GM19463 (cell line): ENCODE measurements around the gene SLC22A31.
"Not testable (repeated sequence)": the region's sequence is repeated elsewhere in the genome, so short reads cannot be mapped to it uniquely, and the experiment has no call there.

Experiments
- ATAC-seq: cut with Tn5 transposase; IDR thresholded peaks from one replicate; pipeline ENCODE4 v1.9.1; 2021; ENCODE audit warnings: mild to moderate bottlenecking, moderate library complexity; ENCODE audit not compliant: unreplicated experiment

SLC22A31 gene

DNA sequence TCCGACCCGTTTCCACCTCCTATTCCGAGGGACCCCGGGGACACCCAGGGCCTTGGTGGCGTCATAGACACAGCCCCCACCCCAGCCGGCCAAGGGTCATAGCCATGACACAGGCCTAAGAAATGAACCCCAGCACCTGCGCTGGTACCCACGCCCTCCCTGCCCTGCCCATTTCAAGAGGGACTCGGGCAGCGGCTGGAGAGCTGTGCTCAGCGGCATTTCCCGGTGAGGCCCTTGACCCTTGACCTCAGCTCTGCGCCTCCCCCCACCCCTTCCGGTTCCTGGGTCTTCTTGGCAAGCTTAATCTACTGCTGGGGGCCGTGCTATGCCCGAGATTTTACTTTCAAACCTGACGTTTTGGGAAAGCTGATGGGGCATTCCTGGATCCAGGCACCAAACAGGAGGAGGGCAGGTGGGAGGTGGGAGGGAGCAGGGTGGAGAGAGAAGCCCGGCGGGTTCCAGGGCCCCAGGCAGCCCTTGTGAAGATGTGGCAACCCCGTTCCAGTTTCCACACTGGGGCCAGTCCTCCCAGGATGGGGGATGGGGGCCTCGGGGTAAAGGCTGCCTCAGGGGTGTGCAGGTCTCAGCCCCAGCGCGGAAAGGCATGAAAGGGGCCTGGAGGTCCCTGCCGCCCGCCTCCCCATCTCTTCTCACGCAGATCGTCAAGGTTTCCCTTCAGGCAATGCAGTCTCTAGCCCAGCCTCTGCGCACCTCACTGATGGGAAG is at the start of gene SLC22A31:
SLC22A31 (minus strand) TSS at position 414 of the 726 bp plus-strand sequence; CDS start at position 378, 36 bp downstream.
- no peak for ATAC-seq

DNA sequence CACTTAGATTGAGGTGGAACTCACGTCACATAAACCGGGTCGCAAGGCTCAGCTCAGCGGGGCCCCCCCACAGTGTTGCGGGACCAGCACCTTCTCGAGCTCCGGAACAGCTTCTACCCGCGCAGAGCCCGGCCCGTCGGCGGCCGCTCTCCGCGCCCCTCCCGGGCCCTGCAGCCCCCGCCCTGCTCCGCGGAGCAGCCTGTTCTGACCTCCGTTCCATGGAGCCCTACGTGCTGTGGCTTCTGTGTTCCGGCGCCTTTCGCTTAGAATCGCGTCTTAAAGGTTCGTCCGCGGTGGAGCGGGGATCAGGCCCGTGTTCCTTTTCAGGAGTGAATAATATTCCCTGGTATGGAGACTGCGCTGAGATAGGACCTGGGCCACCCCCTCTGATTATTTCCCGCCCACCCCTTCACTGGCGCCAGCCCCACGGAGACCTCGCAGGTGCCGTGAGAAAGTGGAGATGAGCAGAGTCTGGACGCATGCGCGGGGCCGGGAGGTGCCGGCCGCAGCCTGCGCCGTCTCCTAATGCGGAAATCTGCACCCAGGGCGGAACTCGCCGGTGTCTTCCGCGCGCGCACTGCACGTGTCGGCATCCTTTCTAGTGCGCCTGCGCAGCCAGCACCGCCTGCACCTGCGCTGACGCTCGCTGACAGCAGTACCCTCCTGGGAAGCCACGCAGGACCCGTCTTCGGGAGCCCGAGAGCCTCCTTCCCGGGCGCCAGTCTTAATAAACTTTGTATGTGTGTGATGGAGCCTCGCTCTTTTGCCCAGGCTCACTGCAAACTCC is 48.1 kb upstream of the SLC22A31 start:
- ATAC-seq, result no peak

DNA sequence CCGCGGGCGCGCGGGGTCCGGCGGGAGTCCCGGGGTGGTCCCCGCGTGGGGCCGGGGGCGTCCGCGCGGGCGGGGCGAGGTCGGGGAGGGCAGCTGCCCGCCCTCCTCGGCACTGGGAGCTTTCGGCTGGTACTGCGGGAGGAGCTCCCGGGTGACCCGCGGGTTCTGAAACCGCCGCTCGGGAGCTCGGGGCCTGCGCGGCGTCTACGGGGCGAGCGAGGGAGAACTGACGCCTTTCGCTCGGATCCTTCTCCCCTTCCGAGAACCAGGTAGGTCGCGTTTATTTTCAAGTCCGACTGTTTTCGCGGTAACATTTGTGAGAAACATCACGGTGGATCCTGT is 47.4 kb upstream of the SLC22A31 start:
- ATAC-seq, result not testable (repeated sequence)

DNA sequence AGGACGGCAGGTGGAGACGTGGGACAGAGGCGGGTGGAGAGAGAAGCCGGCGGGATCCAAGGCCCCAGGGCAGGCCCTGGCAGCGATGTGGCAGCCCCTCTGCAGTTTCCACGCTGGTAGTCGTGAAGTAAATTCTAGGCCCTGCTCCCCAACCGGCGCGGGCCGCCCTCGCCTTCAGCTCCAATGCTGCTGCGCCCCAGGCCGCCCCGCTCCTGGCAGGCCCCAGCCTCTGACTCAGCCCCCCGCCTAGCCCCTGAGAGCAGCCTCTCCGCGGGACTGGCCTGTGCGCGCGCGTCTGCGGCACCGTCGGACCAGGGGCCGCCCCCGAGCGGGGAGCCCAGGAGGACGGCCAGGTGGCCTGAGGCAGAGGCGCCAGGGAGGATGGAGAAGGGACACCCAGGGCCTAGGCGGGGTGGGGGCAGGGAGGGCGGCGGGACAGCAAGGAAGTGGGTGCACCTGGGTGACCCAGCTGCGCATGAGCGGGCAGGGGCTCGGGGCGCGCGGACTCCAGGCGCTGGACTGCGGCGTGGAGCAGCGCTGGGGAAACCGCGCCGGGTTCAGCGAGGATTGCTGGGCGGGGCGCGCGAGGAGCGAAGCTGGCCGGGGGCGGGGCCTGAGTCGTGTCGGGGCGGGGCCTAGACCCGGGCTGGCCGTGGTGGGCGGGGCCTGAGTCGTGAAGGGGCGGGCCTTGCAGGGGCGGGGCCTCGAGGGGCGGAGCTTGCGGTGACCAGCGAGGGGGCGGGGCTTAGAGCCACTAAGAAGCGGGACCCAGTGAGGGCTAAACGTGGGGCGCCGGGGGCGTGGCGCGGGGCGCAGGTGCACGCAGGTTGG is 46.8 kb upstream of the SLC22A31 start:
- peak; percentile 73 for ATAC-seq

DNA sequence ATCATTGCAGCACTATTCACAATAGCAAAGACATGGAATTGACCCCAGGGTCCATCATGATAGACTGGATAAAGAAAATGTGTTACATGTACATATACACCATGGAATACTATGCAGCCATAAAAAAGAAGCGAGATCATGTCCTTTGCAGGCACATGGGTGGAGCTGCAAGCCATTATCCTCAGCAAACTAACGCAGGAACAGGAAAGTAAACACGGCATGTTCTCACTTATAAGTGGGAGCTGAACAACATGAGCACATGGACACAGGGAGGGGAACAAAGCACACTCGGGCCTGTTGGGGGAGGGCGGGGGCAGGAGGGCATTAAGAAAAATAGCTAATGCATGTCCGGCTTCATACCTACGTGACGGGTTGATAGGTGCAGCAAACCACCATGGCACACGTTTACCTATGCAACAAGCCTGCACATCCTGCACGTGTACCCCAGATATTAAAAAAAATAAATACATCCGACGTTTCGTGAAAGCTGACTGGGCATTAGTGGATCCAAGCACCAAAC is 46.1 kb upstream of the SLC22A31 start:
- ATAC-seq, result no peak

DNA sequence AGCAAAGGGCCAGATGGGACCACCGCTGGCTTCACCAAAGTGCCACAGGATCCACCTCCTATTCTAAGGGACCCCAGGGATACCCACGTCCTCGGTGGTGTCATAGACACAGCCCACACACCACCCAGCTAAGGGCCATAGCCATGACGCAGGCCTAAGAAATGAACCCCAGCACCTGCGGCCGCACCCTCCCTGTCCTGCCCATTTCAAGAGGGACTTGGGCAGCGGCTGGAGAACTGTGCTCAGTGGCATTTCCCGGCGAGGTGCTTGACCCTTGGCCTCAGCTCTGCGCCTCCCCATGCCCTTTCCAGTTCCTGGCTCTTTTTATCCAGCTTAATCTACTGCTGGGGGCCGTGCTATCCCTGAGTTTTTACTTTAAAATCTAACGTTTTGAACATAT is 44.4 kb upstream of the SLC22A31 start:
- ATAC-seq, result no peak

DNA sequence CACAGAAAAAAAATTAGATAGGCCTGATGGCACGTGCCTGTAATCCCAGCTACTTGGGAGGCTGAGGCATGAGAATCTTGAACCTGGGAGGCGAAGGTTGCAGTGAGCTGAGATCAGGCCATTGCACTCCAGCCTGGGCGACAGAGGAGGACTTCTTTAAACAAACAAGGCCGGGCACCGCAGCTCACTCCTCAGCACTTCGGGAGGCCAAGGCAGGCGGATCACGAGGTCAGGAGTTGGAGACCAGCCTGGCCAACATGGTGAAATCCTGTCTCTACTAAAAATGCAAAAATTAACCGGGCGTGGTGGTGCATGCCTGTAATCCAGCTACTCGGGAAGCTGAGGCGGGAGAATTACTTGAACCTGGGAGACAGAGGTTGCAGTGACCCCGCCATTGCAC is 43.9 kb upstream of the SLC22A31 start:
- ATAC-seq, result not testable (repeated sequence)

DNA sequence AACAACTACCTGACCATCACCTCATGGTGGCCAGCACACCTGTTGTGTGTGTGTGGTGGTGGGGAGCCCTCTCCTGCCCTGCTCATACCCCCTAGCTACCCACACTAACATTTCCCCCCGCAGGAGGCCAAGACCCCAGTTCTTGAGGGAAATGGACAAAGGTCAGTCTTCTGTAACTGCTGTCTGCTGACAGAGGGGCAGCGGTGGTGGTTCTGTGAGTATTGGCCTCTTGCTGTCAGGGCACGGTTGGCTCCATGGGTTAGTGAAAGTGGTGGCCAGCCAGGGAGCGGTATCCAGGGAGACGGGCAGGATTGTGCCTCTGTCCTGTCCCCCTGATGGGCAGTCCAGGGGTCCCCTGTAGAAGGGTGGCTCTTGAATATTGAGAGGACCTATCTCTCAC is 43.3 kb upstream of the SLC22A31 start:
- no peak for ATAC-seq

DNA sequence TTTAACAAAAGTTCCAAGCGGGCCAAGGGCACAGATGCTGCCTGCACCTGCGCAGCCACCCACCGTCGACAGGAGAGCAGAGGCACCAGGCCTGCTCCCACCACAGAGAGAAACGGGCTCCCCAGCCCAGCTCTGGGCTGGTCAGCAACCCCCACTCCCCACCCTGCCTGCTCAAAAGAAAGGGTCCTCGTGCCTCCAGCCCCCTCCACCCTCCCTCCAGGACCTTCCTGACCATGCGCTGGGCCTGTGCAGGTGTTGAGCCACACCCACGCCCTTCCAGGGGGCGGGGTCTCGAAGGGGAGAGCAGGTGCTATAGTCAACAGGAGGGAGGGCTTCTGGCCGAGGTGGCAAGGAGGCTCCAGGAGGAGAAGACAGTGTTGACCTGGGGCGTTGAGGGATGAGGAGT is 42.5 kb upstream of the SLC22A31 start:
- no peak for ATAC-seq

DNA sequence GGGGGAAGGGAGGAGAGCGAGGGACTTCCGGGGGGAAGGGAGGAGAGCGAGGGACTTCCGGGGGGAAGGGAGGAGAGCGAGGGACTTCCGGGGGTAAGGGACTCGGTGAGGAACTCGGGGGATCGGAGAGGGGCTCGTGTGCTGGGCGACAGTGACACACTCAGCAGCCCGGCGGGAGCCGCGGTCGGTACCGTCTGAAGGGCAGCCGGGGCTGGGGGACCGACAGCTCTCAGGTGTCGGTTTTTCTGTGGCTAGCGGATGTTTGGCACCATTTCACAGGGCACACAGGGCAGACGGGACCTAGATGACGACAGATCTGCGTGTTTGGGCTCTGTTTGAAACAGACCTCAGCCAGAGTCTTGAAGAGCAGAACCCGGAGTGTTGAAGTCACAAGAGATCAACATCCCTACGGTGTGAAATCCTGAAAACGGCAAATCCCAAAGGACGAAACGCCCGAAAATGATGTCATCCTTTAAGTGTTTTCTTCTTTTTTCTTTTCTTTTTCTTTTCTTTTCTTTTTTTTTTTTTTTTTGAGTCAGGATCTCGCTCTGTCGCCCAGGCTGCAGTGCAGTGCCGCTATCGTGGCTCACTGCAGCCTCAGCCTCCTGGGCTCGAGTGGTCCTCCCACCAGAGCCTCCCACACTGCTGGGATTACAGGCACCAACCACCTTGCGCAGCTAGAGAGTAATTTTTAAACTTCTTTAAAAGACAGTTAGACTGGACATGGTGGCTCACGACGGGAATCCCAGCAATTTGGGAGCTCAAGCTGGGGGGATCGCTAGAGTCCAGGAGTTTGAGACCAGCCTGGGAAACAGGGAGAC is 41.1 kb upstream of the SLC22A31 start:
- peak; percentile 70 for ATAC-seq

DNA sequence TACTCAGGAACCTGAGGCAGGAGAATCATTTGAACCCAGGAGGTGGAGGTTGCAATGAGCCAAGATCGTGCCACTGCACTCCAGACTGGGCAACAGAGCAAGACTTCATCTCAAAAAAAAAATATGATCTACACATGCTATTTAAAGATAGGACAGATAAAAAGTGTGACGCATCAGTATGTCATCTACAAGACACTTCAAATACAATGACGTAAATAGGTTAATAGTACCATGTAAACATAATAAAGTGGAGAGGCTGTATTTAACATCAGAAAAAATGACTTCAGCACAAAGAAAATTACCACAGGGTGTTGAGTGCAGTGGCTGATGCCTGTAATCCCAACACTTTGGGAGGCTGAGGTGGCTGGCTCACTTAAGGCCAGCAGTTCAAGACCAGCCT is 37.4 kb upstream of the SLC22A31 start:
- ATAC-seq, result no peak

DNA sequence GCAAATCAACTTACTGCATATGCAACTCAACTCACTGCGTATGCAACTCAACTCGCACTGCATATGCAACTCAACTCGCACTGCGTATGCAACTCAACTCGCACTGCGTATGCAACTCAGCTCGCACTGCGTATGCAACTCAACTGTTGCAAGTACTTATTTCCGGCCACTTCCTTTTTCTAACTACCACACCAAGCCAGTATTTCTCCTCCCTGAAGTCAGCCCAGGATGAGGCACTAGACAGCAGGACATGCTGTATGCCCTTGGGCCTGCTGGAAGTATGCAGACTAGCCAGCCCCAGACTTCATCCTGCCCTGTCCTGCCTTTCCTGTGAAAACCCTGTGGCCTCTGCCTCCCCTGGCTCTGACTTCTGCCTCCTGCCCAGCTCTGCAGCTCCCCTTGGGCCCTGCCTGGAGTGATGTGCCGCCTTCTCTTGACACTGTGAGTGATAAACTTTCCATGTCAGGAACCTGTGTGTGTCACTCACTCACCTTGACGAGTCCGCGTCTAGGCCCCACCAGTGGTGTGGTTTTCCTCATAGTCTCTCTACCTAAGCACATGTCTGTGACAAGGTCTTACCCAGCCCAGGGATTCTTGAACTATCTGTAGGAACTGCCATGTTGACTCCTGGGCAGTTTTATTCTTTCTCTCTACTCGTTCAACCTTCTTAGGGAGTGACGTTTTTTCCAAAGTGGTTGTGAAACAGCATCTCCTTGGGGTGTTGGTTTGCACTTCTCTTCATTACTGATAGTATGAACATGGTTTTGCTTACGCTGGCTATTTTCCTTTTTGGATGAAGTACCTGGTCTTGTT is 33.5 kb upstream of the SLC22A31 start:
- ATAC-seq, result no peak

DNA sequence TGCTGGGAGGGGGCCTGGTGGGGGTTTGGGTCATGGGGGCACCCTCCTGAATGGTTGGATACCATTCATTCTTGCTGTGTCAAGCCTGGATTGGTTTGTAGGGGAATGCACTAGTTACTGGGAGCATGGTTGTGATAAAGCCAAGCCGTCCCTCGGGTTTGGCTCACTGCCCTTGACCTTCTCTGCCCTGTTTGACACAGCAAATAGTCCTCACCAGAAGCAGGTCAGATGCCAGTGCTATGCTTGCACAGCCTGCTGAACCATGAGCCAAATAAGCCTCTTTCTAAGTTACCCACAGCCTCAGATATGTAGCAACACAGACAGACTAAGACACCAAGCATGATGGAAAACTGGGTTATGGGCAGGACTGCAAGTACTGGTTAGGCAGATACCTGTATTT is 31.8 kb upstream of the SLC22A31 start:
- ATAC-seq, result no peak

DNA sequence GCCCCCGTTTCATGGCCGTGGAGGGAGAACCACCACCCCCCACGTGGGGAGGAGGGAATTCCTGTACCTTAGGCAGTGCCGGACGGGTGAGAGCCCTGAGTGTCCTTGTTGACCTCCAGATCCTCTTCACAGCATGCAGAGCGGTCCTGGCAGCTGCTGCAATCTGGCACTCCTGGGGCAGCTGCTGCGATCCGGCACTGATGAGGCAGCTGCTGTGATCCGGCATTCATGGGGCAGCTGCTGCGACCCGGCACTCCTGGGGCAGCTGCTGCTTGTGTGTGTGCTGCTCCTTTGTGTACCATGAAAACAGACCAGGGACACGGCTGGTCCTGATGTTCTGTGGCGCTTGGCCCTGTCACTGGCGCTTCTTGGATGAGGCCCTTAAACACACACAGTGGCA is 29.9 kb upstream of the SLC22A31 start:
- ATAC-seq, result no peak

DNA sequence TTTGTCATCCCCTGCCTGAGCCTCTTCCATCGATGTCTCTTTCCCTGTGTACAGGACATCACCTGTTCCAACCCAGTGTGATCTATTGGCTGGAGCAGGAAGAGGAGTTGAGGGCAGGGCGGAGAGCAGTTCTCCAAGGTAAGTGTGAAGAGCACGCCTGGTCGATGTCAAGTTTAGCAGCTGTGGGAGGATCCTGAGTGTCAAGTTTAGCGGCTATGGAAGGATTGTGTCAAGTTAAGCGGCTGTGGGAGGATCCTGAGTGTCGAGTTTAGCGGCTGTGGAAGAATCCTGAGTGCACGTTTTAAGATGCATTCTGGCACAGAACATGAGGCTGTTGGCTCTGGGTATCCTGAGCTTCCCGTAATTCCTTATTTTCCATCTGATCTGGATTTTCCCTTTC is 24.3 kb upstream of the SLC22A31 start:
- no peak for ATAC-seq

DNA sequence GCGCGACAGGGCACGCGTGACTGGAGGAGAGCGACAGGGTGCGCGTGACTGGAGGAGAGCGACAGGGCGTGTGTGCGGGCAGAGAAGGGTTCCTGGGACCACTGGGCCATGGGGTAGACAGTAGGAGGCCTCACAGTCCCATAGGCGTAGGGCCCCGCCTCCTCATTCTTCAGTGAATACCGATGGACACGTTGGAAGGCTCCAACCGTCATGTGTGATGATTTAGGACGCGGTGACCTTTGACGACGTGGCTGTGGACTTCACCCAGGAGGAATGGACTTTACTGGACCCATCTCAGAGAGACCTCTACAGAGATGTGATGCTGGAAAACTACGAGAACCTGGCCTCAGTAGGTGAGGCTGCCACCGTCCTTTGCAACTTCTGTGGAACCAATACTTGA is 22.6 kb upstream of the SLC22A31 start:
- ATAC-seq, result no peak

DNA sequence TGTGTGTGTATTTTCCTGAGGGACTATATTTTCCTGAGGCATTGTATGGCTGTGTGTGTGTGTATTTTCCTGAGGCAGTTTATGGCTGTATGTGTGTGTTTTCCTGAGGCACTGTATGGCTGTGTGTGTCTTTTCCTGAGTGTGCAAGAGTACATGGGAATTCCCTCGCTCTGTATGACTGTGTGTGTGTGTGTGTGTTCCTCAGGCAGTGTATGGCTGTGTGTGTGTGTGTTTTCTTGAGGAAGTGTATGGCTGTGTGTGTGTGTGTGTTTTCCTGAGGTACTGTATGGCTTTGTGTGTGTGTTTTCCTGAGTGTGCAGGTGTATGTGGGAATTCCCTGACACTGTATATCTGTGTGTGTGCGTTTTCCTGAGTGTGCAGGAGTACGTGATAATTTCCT is 21.3 kb upstream of the SLC22A31 start:
- no peak for ATAC-seq

DNA sequence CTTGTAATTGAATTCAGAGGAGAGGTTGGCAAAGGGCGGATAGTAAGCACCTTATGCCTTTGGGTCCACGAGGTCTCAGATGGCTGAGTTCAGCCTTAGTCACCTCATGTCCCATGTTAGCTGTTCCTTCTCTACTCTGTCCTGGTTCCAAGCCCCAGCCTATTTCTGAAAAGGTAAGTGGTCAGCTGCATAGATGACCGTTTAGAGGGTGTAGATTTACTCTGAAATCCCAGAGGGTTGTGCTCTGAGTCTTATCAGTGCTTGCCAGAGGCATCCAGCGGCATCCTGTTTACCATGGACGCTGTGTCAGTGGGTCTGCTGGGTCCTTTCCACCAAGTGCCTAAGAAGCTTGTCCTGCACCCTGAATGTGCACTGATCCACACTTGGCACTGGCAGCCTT is 19.0 kb upstream of the SLC22A31 start:
- ATAC-seq, result no peak

DNA sequence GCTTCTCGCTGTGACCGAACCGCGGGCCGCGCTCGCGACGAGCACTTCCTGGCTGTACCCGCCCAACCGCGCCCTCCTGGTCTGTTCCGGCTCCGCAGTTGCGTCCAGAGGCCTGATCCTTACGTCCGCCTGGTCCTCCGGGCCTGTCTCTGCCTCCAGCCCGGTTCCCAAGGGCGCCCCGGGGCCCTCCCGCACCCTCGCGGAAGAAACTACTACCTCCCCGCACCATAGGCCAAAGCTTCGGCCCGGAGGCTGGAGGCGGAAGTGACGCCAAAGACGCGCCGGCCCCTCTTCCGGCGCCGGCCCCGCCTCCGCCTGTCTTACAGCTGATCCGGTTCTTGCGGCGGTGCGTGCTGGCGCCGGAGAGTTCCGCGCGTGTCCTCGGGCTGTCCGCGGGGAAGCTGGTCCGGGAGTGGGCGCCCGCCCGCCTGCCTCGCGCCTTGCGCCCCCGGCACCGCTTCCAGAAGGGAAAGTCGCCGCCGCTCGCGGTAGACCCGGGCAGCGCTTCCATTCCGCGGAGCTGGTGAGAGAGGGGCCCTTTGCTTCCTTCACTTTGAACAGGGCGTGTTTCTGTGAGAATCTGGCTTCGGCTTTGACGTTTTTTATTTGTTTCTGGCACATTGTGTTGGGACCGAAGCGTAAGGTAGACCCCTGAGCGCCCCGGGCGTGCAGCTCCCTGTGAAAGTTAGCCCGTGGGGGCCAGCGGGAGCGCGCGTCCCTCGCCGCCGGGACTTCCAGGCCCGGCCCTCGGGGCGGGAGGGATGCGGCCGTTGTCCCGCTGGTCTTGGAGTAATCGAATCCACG is 17.3 kb upstream of the SLC22A31 start, which contains the start of gene ZNF778:
ZNF778 (plus strand) TSS at position 316 of the 804 bp plus-strand sequence. CDS start 3,425 bp downstream, outside the sequence.
- peak; percentile 82 for ATAC-seq
